Activated CD4-positive, CD25-positive, alpha-beta regulatory T cell treated with anti-CD3 and anti-CD28 coated beads, Interleukin-2, amount 50 U/mL, for 72 hours (primary cell): ENCODE measurements around the gene LMNTD1.
"Not testable (repeated sequence)": the region's sequence is repeated elsewhere in the genome, so short reads cannot be mapped to it uniquely, and the experiment has no call there.

Source experiments
- DNase-seq: peaks from one replicate; pipeline ENCODE4 v3.0.0; 2021

The LMNTD1 gene

DNA sequence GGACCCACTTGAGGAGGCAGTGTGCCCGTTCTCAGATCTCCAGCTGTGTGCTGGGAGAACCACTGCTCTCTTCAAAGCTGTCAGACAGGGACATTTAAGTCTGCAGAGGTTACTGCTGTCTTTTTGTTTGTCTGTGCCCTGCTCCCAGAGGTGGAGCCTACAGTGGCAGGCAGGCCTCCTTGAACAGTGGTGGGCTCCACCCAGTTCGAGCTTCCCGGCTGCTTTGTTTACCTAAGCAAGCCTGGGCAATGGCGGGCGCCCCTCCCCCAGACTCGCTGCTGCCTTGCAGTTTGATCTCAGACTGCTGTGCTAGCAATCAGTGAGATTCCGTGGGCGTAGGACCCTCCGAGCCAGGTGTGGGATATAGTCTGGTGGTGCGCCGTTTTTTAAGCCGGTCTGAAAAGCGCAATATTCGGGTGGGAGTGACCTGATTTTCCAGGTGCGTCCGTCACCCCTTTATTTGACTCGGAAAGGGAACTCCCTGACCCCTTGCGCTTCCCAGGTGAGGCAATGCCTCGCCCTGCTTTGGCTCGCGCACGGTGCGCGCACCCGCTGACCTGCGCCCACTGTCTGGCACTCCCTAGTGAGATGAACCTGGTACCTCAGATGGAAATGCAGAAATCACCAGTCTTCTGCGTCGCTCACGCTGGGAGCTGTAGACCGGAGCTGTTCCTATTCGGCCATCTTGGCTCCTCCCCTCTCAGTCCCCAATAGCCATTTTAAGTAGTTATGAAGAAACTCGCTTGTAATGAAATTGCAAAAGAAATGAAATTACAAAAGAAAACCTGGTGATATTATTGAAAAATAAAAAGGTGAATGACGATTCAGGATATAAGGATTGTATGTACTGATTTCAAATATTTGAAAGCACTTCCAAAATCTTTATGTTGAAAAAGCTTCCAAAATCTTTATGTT lies 63.9 kb downstream of the LMNTD1 start:
- not testable (repeated sequence) for DNase-seq

DNA sequence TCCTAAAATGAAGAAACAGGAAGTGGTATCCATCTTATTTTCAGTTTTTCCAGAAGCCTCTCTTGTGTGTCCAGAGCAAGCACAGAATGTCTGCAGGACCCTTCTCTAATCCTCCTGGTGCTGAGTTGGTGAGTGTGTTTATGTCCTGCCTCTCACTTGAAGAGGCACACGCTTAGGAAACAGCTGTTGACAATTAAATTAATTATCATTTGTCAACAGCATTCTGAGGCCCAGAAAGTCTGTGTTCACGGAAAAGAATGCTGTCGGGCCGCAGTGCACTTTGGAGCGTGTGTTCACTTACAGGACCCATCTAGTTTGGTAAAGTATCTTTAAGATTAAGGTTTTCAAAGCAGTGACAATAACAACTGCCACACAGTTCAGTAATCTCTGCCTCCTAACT lies 70.5 kb downstream of the LMNTD1 start:
- no peak for DNase-seq

DNA sequence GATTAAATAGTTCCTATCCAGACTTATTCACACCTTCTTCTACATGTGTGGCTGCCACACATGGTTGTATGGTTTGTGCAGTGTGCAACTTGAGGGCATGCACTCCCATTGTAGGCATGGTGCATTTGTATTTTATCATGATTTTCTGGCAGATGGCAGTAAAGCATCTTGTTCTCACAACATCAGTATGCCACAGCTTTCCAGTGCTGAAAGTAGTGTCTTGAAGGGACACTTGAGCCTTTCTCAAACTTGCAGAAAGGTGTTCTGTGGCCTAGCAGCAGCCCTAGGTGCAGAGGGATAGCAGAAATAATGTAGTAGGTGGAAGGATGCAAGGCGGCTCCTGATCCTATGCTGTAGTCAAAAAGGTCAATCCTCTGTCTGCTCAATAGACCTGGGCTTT lies 72.9 kb downstream of the LMNTD1 start:
- no peak for DNase-seq

DNA sequence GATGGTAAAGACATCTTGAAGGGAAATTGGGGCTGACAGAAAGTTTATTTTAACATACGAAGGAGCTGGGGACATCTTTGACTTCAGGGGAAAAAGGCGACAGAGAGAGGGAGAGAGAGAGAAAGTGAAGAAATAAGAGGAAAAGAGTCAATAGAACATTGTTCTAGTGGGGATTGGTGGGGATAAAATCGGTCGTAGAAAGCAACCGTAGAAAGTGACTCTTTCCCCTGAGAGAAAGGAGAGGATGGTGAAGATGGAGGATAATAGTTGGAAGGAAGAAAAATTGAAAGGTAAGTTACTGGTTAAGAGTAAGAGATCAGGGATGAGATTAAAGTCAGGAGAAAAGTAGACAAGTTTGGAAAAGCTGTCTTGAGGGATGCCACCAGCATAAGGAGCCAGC lies 75.9 kb downstream of the LMNTD1 start:
- DNase-seq, result no peak

DNA sequence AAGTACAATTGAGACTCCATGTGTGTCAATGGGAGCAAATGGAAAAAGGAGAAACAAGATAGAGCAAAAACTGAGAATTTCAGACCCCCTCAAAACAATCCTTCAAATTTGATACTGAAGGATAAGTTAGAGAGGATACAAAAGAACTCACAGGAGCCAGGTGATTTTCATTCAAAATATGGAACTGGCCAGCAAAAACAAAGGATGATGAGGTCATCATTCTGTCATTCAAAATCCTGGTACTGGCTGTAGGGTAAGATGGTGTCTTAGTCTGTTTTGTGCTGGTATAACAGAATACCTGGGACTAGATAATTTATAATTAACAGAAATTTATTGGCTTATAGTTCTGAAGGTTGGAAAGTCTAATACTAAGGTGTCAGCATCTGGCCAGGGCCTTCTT lies 80.6 kb downstream of the LMNTD1 start:
- DNase-seq, result no peak

DNA sequence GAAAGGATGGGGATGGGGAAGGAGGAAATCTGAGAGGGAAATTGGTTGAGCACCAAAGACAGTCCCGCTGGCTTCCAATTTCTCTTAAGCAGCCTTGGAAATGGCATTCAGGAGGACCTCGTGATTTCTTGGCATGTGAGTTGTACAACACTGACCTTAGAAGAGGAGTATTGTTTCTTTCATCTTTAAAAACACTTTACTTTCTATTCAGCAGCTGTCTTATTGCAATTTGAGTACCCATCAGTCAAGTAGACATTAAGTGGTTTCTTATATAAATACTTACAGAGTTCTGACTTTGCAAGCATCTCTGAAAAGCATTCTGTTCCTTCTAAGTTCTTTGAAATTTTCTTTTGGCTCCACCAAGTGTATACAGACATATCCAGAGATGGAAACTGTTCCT lies 83.2 kb downstream of the LMNTD1 start:
- DNase-seq, result no peak

DNA sequence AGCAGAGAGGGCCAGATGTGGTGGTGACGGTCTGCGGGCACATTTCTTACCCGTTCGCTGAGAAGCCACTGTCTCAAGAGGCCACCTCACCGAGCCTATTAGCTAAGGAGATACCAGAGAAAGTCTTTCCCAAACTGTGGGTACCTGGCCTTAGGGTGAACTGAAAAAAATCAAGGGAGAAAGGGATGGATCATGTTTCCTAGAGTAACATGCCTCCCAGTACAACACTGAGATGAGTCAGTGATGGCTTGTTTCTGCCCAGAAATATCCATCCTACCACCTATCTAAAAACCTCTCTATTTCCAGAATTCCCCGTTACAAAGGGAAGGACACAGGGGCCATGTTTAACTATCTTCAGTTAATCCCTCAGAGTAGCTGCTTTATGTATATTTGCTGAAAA lies 83.7 kb downstream of the LMNTD1 start:
- no peak for DNase-seq

DNA sequence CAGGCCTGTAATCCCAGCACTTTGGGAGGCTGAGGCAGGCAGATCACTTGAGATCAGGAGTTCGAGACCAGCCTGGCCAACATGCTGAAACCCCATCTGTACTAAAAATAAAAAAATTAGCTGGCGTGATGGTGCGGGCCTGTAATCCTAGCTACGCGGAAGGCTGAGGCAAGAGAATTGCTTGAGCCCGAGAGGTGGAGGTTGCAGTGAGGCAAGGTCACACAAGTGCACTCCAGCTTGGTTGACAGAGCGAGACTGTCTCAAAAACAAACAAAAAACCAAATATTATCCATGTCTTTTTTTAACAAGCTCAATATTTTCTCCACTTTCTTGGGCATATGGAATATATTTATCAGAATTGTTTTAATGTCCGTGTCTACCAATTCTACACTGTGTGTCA lies 89.6 kb downstream of the LMNTD1 start:
- no peak for DNase-seq

DNA sequence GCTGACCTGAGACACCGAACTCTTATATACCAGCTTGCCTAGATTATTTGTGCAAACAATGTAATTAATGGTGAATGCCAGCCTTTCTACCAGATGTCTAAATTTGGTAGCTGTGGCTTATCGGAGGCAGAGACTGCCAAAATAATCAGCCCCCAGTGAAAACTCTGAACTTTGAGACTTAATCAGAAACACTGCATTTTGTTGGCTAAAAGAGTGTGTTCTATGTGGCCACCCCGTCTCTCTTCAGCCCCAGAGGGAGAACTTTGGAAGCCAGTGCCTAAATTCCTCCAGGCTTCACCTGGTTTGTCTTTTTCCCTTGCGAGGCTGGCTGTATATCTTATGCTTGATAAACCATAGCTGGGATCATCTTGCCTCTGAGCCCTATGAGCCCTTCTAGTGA lies 90.1 kb downstream of the LMNTD1 start:
- DNase-seq, result no peak

DNA sequence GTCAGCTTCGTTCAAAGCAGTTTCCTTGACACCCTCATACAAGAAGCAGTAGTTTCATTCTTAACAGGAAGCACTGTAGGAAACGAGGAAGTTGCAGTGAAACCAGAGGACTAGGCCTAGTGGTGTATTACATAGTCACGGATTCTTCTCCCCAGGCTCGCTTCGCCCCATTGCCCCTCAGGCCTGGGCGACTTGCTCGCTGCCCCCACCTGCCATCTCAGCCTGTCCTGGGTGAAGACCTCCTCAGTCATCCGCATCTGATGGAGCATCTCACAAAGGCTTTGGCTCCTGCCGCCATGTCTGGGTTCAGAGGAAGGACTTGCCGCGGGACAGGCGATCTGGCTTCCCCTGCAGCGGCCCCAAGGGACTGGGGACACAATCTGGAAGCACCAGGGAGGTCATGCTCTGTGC lies 93.5 kb downstream of the LMNTD1 start:
- DNase-seq, result no peak

DNA sequence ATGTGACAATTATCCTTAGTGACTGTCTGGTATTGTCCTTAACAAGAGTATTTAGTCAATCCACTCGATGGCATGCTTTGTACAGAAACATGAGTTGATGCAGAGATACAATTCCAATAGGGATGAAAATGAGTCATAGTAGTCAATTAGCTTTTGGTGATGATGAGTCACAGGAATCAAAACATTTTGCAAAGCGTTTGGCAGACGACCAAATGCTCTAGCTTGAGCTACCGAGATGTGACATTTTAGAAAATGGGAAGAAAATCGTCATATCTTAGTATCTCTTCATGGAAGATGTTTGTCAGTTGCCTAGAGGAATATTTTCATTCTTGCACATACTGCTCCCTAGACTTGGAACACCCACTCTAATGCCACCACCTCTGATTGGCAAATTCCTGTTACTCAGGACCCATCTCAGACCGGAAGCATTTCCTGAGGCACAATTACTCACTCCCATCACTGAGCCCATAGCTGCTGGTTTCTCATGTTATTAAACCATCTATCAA lies 95.0 kb downstream of the LMNTD1 start:
- DNase-seq, result no peak

DNA sequence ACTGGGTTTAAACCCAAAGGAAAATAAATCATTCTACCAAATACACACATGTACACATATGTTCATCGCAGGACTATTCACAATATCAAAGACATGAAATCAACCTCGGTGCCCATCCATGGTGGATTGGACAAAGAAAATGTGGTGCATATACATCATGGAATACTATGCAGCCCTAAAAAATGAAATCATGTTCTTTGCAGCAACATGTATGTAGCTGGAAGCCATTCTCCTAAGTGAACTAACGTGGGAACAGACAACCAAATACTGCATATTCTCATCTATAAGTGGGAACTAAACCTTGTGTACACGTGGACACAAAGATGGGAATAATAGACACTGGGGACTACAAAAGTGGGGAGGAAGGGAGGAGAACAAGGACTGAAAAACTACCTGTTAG lies 96.6 kb downstream of the LMNTD1 start:
- no peak for DNase-seq

DNA sequence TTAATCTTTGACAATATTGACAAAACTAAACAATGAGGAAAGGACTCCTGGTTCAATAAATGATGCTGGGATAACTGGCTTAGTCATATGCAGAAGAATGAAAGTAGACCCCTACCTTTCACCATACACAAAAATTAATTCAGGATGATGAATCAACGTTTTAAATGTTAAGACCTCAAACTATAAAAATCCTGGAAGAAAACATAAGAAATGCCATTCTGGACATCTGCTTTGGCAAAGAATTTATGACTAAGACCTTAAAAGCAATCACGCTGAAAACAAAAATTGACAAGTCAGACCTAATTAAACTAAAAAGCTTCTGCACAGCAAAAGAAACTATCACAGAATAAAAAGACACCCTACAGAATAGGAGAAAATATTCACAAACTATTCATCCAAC lies 97.4 kb downstream of the LMNTD1 start:
- no peak for DNase-seq

DNA sequence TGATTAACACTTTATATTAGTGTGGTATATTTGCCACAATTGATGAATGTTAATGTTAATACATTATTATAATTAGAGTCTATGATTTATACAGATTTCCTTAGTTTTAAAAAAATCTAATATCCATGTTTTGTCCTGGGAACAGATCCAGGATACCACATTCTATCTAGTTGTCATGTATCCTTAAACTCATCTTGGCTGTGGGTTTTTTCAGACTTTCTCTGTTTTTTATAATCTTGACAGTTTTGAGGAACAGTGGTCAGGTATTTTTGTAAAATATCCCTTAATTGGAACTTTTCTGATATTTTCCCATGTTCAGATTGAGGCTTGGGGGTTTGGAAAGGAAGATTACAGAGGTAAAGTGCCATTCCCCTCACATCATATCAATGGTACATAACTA lies 104.1 kb downstream of the LMNTD1 start:
- no peak for DNase-seq

DNA sequence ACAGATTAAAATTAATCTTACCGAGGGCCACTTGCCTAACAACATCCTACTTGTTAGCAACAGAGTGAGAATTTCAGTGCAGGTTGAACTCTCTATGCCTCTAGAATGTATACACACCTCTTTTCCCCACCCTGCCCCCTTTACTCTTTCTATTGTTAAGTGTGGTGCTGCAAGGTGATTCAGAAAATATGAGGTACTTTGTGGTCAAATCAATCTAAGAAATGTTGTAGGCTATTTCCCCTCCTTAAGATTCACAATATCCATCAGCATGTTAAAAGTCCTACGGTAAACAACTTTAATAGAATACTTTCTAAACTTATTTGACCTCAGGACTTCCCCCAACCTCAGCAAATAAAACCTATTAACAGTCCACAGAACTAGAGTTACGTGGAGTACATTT lies 106.0 kb downstream of the LMNTD1 start:
- DNase-seq, result no peak

DNA sequence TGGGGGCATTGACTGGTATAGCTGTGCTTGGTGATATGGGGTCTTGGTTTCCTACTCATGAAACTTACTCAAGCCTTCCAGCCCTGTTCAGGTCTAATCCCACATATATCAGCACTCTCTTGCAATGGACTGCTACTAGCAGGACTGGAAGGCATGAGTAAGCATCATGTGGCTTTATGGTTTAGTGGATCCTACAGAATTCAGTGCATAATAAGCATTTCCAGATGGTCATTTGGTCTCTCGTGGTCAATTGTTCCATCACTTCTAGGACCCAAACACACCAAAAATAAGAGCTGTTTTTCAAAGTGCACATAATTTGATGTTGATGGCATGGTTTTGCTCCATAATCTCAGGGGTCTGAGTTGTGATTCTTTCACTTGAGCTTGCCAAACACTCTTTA lies 114.4 kb downstream of the LMNTD1 start:
- DNase-seq, result no peak

DNA sequence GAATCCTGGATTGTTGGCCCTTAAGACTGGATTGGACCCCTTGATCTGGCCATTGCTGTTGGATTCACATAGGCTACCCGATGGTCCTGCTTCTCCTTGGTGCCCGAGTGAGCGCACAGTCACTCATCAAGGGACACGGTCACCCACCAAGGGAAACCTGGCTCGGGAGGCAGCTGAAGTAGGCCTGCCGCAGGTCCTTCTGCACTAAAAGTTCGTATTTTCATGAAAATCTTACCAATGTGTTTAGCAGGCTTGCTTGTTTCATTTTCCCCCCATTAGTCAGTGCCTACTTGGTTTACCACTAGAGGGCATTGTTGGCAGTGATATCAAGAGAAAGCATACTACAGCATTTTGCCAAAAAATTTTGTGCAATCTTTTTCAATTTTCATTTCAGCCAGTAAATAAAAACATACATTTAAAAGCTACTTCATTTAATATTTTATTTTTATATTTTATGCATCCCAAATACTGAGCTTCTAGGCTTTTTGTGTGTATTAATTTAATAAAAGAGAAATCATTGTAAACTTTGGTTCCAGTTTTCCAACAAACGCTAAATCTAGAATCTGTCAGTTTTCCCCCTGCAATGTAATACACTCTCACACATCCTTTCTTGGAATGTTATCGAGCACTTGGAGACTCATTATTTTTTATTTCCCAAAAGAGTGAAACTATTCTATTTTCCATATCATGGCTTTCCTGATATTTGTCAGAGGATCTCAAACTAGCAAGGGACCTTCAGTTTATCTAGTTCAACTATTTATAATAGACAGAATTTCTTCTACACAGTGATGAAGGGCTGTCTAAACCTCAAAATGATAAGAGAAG lies 116.7 kb downstream of the LMNTD1 start:
- no peak for DNase-seq

DNA sequence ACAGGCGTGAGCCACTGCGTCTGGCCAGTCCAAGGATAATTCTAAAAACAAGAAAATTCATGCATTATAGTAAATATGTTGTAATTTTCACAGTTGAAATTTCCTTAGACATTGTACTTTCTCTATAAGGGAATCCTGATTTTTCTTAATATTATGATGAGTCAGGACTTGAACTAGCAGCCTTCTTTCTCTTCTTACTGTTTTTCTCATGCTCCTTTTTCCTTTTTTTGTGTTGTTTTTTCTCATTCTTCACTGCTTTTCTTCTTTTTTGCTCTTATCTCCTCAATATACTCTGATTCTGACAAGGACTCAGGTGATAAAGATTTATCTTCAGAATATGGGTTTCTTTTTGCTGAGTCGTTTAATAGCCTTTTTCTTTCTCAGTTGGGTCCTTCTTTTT lies 117.7 kb downstream of the LMNTD1 start:
- DNase-seq, result no peak

DNA sequence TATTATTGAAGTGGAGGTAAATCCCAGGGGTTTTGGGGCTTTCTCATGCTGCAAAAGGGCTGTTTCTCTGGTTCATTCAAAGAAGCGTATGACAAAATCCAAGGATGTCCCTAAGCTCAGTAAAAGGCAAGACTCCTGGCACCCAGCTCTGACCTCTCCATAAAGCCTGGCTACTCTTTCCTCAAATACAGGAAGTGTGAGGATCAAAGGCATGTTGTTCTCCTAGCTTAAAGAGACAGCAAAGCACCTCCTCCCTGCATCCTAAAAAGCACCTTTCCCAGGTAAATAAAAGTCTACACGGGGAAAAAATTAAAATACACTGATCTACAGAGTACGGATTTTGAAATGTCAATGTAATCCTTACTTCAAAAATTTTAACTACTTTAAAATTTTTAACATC lies 118.6 kb downstream of the LMNTD1 start:
- DNase-seq, result no peak

DNA sequence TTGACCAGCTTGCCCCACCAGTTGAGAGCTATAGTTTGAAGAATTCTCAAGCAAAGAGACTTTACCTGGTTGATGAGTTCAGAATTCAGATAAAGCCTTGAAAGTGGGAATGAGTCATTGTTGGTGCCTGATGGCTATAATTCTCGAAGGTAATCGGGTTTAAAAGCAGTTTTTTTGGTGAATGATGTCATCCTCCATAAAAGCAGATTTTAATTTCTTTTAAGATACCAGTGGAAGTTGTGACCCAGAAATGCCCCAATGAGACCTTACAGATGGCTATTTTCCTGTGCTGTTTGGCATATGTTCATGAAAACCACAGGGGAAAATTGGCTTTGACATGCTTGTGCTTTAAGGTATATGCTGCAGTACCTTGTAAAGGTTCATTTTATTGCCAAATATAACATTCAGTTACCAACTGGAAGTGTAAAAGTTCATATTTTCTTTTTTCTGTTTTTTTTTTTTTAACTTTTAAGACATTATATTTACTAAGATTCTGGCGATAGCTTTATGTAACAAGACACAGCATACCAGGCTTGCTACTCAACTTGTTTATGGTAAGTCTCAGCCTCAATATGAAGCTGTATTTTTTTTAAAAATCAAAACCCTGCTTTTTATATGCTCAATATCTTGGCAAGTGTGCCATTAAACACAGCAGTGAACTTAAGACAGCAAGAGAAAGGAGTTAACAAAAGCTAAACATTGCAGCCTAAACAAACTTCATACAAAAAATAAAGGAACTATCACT lies 119.3 kb downstream of the LMNTD1 start:
- DNase-seq, result no peak

DNA sequence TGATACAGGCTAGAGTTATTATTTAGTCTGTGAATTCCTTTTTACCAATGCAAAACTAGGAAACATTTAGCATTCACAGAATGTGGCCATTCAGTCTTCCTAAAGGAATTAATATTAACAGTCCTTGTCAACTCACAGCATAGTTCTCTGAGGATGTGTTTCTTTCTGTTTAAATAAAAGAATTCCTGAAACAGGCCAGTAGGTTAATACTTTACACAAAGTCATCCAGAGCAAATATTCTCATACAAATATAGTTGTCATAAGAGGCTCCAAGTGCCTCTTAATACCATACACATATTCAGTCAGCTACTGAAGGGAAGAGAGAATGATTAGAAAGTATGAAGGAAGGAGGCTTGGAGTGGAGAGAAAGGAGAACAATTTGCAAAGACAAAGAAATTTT lies 120.1 kb downstream of the LMNTD1 start:
- DNase-seq, result no peak

DNA sequence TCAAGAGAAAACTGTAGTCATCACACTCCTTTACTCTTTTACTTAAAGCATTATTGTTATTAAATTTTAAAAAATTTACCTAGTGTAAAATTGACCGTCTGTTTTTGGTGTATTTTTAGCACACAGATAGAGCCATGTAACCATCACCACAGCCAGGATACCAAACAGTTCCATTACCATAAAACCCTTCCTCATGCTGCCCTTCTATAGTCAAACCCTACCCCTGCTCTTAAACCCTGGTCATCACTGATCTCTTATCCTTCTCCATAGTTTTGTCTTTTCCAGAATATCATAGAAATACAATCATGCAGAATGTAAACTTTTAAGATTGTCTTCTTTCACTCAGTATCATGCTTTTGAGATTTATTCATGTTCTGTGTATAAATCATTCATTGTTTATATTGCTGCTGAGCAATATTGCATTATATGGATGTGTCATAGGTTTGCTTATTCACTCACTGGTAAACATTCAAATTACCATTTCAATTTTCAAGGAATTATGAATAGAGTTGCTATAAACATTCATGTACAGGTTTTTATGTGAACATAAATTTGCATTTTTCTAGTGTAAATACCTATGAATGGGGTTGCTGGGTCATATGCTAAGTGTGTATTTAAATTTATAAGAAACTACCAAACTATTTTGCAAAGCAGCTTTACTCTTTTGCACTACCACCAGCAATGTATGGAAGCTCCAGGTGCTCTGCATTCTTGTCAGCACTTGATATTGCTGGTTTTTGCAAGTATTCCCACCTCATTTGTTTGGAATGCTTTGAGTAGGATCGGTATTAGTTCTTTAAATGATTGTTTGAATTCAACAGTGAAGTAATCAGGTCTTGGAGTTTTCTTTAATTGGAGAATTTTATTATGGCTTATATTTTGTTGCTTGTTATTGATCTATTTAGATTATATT lies 125.5 kb downstream of the LMNTD1 start:
- DNase-seq, result no peak
